ENCODE results near the gene LINGO4. TPM values are rescaled to one million over a fixed set of nuclear protein-coding genes. Genes with fewer than 3 reads are reported as not detected.

LINGO4 gene
- total and polyA plus RNA-seq, 2 experiments from 2014 or later = not detected

DNA sequence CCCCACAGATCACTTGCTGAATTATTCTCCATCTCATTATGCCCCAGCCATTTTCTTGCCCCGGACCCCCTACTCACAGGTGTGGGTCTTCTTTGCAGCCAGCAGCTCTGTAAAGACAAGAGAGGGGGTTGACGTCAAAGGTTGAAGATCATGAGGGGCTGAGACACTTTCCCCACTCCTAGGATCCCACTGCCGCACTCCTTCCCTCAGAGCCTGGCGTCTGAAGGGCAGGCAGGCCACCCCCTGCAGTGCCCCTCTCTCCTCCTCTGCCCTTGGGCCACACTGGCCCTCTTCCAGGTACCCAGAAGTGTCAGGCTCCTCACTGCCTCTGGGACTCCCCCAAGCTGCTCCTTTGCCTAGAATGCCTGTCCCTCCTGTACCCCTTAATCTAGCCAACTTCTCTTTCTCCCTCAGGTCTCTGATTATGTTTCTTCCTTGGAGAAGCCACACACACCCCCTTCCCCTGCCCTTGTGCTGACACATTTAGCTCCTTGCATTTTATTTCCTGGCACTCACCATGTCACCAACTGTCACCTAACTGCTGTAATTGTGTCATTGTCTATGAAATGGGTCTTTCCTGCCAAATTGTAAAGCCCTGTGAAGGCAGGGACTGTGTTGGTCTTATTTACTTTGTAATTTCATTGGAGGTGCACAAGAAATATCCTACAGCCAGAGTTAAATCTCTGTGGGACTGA lies 24.3 kb upstream of the LINGO4 start:
- Histone ChIP-seq H3K27ac (no peak overlapping the region), H3K4me3 (no peak overlapping the region), H3K27me3 (no peaks in the 10 kb centered on the region), H3K36me3 (no peaks in the 10 kb centered on the region), H3K4me1 (ENCODE audit: low read depth) (no peaks in the 10 kb centered on the region), H3K9me3 (ENCODE audit: low read depth) (no peaks in the 10 kb centered on the region)
- no peak for TF ChIP-seq CTCF (IDR thresholded peaks at IDR 0.05; ENCODE audit: low read depth, low read length)
- no peak for DNase-seq (ENCODE audit: low read depth in 1 of 2, low spot score in 1 of 2)

DNA sequence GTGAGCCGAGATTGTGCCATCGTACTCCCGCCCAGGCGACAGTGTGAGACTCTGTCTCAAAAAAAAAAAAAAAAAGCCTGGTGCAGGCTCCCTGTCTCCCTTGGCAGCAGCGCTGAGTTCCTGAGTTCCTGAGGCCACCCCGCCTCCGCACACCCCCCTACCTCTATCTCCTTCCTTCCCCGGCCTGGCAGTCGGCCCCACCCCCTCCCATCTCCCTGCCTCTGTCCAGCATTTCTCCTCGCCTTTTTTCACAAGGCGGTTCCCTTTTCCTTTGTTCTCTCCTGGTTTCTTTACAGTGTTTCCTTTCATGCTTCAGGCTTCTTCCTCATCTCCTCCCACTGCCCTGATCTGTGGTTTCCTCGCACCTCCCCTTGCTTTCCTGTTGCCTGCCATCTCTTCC lies 23.7 kb upstream of the LINGO4 start:
- DNase-seq (ENCODE audit: low read depth in 1 of 2, low spot score in 1 of 2) = peak; percentile 71 to 84
- no peaks in the 10 kb centered on the region for H3K9me3 ChIP-seq (ENCODE audit: low read depth)
- no peaks in the 10 kb centered on the region for H3K36me3 ChIP-seq
- H3K27ac ChIP-seq = no peak overlapping the region
- H3K27me3 ChIP-seq = no peaks in the 10 kb centered on the region
- H3K4me1 ChIP-seq (ENCODE audit: low read depth) = no peaks in the 10 kb centered on the region
- no peak overlapping the region for H3K4me3 ChIP-seq
- no peak for TF ChIP-seq CTCF (IDR thresholded peaks at IDR 0.05; ENCODE audit: low read depth, low read length)

DNA sequence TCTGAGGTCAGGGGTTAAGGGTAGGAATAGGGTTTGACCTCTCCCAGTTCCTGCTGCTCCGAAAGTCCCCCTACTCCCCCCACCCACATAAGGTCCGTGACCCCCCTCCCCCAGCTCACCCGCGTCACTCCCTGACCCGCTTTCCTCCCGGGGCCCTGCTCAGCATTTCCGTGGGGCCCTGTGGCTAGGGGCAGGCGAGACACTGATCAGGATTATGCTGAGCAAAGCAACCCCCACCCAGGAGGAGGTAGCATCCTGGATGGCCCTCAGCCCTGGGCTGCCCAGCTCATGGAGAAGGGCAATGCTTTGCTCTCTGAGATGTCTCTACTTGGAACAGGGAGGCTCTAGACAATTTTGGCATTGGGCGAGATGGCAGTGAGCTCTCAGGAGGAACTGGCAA lies 22.6 kb upstream of the LINGO4 start:
- TF ChIP-seq CTCF (IDR thresholded peaks at IDR 0.05; ENCODE audit: low read depth, low read length) = no peak
- Histone ChIP-seq H3K4me3 (no peak overlapping the region), H3K27ac (no peak overlapping the region), H3K9me3 (ENCODE audit: low read depth) (no peaks in the 10 kb centered on the region), H3K27me3 (no peaks in the 10 kb centered on the region), H3K36me3 (no peaks in the 10 kb centered on the region), H3K4me1 (ENCODE audit: low read depth) (no peaks in the 10 kb centered on the region)
- no peak for DNase-seq (ENCODE audit: low read depth in 1 of 2, low spot score in 1 of 2)

DNA sequence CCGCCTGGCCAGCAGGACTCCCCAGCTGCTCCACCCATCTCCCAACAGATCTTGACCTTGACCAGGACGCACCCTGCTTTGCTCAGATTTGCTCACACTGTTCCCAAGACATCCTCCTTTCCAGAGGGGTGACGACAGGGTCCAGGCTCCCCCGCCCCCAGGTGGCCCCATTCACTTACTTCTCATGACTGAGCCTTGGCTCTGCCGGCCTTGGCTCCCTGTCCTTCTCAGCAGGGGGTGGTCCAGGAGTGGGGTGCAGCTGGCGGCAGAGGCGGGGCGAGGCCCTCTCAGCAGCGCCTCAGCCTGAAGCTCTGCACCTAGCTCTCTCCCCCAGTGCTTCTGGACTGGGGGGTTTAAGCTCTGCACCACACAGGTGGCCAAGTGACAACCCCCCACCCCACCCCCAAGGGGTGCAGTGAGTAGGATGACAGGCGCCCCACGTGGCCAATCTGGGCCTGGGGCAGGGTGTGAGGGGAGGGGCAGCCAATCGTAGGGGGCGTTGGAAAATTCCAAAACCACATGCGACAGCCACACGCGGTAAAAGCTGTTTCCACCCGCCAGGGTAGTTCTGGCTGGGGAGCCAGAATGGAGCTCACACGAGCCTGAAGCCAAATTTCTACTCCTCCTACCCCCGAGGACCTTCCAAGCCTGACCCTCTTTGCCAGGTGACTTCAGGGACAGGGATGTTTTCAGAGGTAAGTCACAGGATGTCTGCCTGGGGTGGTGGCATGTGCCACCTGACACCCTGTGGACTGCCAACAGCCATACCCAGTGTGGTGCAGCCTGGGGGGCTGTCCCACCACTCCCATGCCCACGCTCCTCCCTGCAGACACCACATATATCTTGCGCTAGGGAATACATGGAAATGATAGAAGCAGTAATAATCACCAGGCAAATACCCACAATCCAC lies 20.8 kb upstream of the LINGO4 start:
- Histone ChIP-seq H3K9me3 (ENCODE audit: low read depth) (no peaks in the 10 kb centered on the region), H3K36me3 (no peaks in the 10 kb centered on the region), H3K27me3 (no peaks in the 10 kb centered on the region), H3K27ac (no peak overlapping the region), H3K4me3 (no peak overlapping the region), H3K4me1 (ENCODE audit: low read depth) (no peaks in the 10 kb centered on the region)
- DNase-seq (ENCODE audit: low read depth in 1 of 2, low spot score in 1 of 2) = no peak
- no peak for TF ChIP-seq CTCF (IDR thresholded peaks at IDR 0.05; ENCODE audit: low read depth, low read length)

DNA sequence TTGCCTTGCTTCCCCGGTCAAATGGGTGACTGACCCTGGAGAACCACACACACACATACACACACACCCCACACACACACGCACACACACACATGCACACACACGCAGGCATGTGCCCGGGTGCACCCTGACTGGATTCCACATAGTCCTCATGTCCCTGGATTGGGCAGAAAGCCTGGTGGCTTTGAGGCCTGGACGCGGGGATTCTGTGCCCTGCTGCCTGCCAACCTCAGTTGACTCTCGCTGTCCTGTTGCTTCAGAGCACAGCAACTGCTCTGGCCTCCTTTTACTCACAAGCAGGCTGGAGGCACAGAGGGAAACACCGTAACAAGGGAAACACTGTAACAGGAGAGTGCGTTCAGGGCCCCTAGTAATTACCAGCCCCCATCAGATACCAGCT lies 20.0 kb upstream of the LINGO4 start:
- DNase-seq (ENCODE audit: low read depth in 1 of 2, low spot score in 1 of 2) = no peak
- no peak overlapping the region for H3K27ac ChIP-seq
- no peaks in the 10 kb centered on the region for H3K36me3 ChIP-seq
- H3K4me3 ChIP-seq = no peak overlapping the region
- H3K4me1 ChIP-seq (ENCODE audit: low read depth) = no peaks in the 10 kb centered on the region
- no peaks in the 10 kb centered on the region for H3K9me3 ChIP-seq (ENCODE audit: low read depth)
- H3K27me3 ChIP-seq = no peaks in the 10 kb centered on the region
- TF ChIP-seq CTCF (IDR thresholded peaks at IDR 0.05; ENCODE audit: low read depth, low read length) = no peak

Measured in cardiac muscle cell (in vitro differentiated cells and primary cell).